ENCODE measurements around the gene HOXA6. TPM values are rescaled to one million over a fixed set of nuclear protein-coding genes. Genes with fewer than 3 reads are reported as not detected.

HOXA6 gene
- total RNA-seq, 4 donors from 2014 or later: 0.66 to 0.92 TPM; not detected in 2

GRCh38 chr7:27104341-27105058 lies 43.1 kb downstream of the HOXA6 start:
- Histone ChIP-seq H3K27me3 (peaks cover 0 to 3% (median 0%) of the 10 kb centered on the region in 4 donors), H3K9me3 (no peaks in the 10 kb centered on the region), H3K27ac (replicated peaks in 1 of 4) (peak overlapping the region; percentile 96 to 100 (median 99)), H3K4me3 (peak overlapping the region; percentile 66 to 96 (median 84)), H3K4me1 (peaks cover 32 to 89% (median 71%) of the 10 kb centered on the region in 4 donors), H3K36me3 (no peaks in the 10 kb centered on the region)
- no peak for TF ChIP-seq POLR2AphosphoS5 (IDR thresholded peaks at IDR 0.05)
- no peak for TF ChIP-seq EP300 (IDR thresholded peaks at IDR 0.05)
- no peak for TF ChIP-seq POLR2A (IDR thresholded peaks at IDR 0.05; ENCODE audit: low read depth)
- no peak for TF ChIP-seq CTCF (IDR thresholded peaks at IDR 0.05)
- DNase-seq (ENCODE audit: extremely low spot score): no peak
- intact Hi-C loops (cut with DNase I): no loop called here
- WGBS: 33% methylated on average over 13 of the region's 13 CpGs

DNA sequence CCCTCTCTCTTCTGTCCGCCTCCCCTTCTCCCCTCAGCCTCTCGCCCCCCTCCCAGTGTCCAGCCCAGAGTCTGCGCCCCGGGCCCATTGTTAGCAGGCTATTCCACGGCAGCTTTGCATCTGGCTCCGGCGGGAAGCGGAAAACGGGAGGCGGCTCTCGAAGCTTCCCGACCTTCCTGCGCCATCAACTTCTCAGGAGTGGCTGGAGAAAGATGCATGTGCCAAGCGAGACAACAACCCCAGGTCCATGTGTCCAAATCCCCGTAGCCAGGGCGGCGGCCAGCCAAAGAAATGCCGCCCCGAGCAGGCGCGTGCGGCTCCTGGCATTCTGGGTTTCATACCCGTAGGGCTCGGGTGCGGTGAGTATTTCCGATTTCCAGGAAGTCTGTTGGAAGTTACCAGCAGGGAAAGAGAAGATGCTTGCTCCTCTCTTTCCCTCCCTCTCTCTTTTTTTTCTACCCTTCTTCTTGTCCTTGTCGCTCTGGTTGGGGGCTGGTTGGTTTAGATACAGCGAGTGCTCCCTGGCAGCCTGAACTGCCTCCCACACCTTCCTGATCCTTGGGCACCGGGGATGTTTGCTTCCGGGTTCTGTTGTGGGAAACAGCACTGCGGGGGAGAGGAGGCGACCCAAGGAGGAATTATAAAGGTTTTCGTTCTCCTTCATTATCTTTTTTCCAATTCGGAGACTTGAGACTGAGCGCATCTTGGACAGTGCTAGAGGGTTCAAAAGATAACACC lies 43.9 kb downstream of the HOXA6 start:
- Histone ChIP-seq H3K4me1 (peaks cover 29 to 85% (median 68%) of the 10 kb centered on the region in 4 donors), H3K9me3 (no peaks in the 10 kb centered on the region), H3K27me3 (peaks cover 0 to 3% (median 0%) of the 10 kb centered on the region in 4 donors), H3K4me3 (peak overlapping the region; percentile 66 to 96 (median 84)), H3K27ac (replicated peaks in 1 of 4) (peak overlapping the region; percentile 96 to 100 (median 99)), H3K36me3 (no peaks in the 10 kb centered on the region)
- peak; percentile 92 for DNase-seq (ENCODE audit: extremely low spot score)
- WGBS: 9% methylated on average over 35 of the region's 35 CpGs
- TF ChIP-seq POLR2AphosphoS5 (IDR thresholded peaks at IDR 0.05) (peak in 1 of 2 donors; percentile 37), CTCF (IDR thresholded peaks at IDR 0.05) (no peak)
- intact Hi-C loops (cut with DNase I): no loop called here

GRCh38 chr7:27102581-27103442 lies 44.8 kb downstream of the HOXA6 start, which contains the start of gene HOXA2:
HOXA2 (minus strand) TSS chr7:27102683; CDS start chr7:27102500, 183 bp downstream.
- TF ChIP-seq POLR2A (IDR thresholded peaks at IDR 0.05; ENCODE audit: low read depth) (no peak), POLR2AphosphoS5 (IDR thresholded peaks at IDR 0.05) (peak in 1 of 2 donors; percentile 71)
- H3K27me3 ChIP-seq: peaks cover 0 to 3% (median 0%) of the 10 kb centered on the region in 4 donors
- peak within 1 kb of the TSS; percentile 66 to 96 (median 84) for H3K4me3 ChIP-seq
- H3K27ac ChIP-seq (replicated peaks in 1 of 4): peak within 1 kb of the TSS; percentile 96 to 100 (median 99)
- H3K9me3 ChIP-seq: no peaks in the 10 kb centered on the region
- intact Hi-C loops (cut with DNase I): no loop called here
- no peaks in the 10 kb centered on the region for H3K36me3 ChIP-seq
- DNase-seq (ENCODE audit: extremely low spot score): peak; percentile 93
- H3K4me1 ChIP-seq: peaks cover 26 to 81% (median 70%) of the 10 kb centered on the region in 4 donors
- 4% methylated on average over 27 of the region's 29 CpGs for WGBS

DNA sequence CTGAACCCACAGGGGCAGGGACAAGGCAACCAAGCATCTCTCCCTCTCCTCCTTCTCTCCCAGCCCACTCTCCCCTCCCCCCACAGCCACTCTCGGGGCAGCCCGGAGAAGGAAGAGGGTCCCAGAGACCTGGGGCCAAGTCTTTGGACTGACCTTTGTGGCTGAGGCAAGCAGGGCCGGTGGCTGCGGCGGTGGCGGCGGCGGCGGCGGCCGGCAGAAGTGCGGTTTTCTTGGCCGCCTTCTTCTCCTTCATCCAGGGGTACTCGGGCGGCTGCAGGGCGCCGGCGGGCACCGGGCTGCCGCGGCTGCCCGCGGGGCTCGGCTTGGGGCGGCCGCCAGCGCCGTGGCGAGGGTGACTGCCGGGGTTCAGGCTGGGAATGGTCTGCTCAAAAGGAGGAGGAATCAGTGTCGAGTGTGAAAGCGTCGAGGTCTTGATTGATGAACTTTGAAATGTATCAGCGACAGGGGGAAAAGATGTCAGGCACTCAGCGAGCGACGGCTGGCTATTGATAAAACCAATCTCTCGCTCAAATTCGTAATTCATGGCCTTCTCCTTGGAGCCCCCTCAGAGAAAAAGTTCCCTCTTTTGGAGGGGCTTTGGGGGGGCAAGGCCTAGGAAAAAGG lies 45.5 kb downstream of the HOXA6 start:
- peak overlapping the region; percentile 96 to 100 (median 99) for H3K27ac ChIP-seq (replicated peaks in 1 of 4)
- DNase-seq (ENCODE audit: extremely low spot score): no peak
- H3K36me3 ChIP-seq: no peaks in the 10 kb centered on the region
- H3K4me1 ChIP-seq: peaks cover 24 to 81% (median 74%) of the 10 kb centered on the region in 4 donors
- intact Hi-C loops (cut with DNase I): no loop called here
- peak overlapping the region; percentile 66 to 96 (median 84) for H3K4me3 ChIP-seq
- no peak for TF ChIP-seq POLR2A (IDR thresholded peaks at IDR 0.05; ENCODE audit: low read depth)
- no peak for TF ChIP-seq POLR2AphosphoS5 (IDR thresholded peaks at IDR 0.05)
- TF ChIP-seq EP300 (IDR thresholded peaks at IDR 0.05): no peak
- TF ChIP-seq CTCF (IDR thresholded peaks at IDR 0.05): no peak
- 7% methylated on average over 20 of the region's 39 CpGs for WGBS
- no peaks in the 10 kb centered on the region for H3K9me3 ChIP-seq
- peaks cover 0 to 3% (median 0%) of the 10 kb centered on the region in 4 donors for H3K27me3 ChIP-seq

Measured in esophagus muscularis mucosa (tissue), 4 donors.